ENCODE results near the gene RNF187.

The RNF187 gene

GRCh38 chr1:228510101-228510802 lies 23.1 kb downstream of the RNF187 start:
- no peak overlapping the region for H3K4me3 ChIP-seq (ENCODE audit: low read depth, low read length)
- no peak for DNase-seq (ENCODE audit: low read depth)
- TF ChIP-seq, protein P1, sequence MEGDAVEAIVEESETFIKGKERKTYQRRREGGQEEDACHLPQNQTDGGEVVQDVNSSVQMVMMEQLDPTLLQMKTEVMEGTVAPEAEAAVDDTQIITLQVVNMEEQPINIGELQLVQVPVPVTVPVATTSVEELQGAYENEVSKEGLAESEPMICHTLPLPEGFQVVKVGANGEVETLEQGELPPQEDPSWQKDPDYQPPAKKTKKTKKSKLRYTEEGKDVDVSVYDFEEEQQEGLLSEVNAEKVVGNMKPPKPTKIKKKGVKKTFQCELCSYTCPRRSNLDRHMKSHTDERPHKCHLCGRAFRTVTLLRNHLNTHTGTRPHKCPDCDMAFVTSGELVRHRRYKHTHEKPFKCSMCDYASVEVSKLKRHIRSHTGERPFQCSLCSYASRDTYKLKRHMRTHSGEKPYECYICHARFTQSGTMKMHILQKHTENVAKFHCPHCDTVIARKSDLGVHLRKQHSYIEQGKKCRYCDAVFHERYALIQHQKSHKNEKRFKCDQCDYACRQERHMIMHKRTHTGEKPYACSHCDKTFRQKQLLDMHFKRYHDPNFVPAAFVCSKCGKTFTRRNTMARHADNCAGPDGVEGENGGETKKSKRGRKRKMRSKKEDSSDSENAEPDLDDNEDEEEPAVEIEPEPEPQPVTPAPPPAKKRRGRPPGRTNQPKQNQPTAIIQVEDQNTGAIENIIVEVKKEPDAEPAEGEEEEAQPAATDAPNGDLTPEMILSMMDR (IDR thresholded peaks at IDR 0.05; ENCODE audit: control insufficient read depth, extremely low read depth, insufficient read depth) = no peak

- TF ChIP-seq, protein P1 (IDR thresholded peaks at IDR 0.05; ENCODE audit: control insufficient read depth, extremely low read depth, insufficient read depth) = no peak
- H3K4me3 ChIP-seq (ENCODE audit: low read depth, low read length) = no peak overlapping the region
- DNase-seq (ENCODE audit: low read depth) = no peak
Observed at GRCh38 chr1:228510803-228511413, 23.7 kb downstream of the RNF187 start.

GRCh38 chr1:228511546-228512445 lies 24.6 kb downstream of the RNF187 start:
- no peak overlapping the region for H3K4me3 ChIP-seq (ENCODE audit: low read depth, low read length)
- no peak for DNase-seq (ENCODE audit: low read depth)
- TF ChIP-seq, protein P1 (IDR thresholded peaks at IDR 0.05; ENCODE audit: control insufficient read depth, extremely low read depth, insufficient read depth) = no peak

DNA sequence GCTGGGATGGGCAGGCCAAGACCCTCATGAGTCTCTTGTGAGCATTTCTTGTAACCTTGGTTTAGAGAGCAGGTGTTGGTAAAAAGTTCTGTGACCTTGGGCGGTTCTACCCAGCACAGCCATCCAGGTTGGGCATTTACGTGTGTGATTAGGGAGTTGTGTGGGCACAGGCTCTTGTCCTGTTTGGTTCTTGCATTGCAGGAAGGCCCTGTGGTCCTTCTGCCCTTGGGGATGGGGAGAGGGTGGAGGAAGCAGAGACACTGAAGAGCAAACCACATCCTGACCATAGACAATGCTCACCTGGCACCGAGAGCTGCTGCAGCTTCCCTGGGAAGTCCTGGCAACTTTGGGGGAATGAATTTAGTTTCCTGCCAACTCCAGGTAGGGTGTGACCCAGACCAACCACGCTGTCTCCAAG lies 25.6 kb downstream of the RNF187 start:
- TF ChIP-seq, protein P1 (IDR thresholded peaks at IDR 0.05; ENCODE audit: control insufficient read depth, extremely low read depth, insufficient read depth) = no peak
- no peak overlapping the region for H3K4me3 ChIP-seq (ENCODE audit: low read depth, low read length)
- DNase-seq (ENCODE audit: low read depth) = no peak

DNA sequence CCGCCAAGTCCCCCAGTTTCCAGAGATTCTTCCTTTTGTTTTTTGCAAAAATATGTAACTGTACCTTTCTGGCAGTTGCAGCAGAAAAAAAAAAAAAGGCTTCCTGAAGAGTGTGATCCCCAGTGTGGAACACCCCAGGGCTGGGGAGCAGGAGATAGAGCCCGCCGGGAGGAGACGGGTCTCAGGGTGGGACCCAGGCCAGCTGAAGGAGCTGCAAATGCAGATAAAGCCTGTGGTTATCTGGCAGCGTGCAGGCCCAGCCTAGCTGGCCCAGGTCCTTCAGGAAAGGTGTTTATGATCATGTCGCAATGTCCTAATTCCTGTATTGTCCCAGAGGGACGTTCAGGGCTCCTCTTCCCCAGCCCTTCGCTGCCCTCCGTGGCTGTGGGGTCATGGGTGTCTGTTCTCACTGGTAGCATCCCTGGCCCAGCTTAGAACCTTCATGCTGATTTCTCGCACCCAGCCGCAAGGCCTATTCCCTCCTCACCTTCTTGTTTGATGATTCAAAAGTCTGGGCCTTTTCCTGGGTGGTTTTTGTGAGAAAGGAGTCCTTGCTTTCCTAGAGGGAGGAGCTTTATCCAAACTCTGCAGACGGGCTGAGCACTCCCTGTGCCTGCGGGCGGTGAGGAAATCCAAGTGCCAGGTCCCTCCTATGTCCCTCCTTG lies 26.2 kb downstream of the RNF187 start:
- DNase-seq (ENCODE audit: low read depth) = no peak
- TF ChIP-seq, protein P1 (IDR thresholded peaks at IDR 0.05; ENCODE audit: control insufficient read depth, extremely low read depth, insufficient read depth) = no peak
- no peak overlapping the region for H3K4me3 ChIP-seq (ENCODE audit: low read depth, low read length)

DNA sequence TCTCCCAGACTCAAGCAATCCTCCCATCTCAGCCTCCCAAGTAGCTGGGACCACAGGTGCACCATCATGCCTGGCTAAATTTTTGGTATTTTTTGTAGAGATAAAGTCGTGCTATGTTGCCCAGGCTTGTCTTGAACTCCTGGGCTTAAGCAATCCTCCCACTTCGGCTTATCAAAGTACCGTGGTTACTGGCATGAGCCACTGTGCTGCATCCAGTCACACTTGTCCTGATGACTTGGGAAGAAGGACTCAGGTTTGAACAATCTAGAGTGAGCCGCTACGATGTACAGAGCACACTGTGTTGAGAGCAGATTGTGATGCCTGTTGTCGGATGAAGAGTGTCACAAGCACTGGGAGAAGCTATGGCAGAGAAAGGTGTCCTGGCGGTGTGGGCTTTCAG lies 27.2 kb downstream of the RNF187 start:
- TF ChIP-seq, protein P1 (IDR thresholded peaks at IDR 0.05; ENCODE audit: control insufficient read depth, extremely low read depth, insufficient read depth) = no peak
- DNase-seq (ENCODE audit: low read depth) = no peak
- no peak overlapping the region for H3K4me3 ChIP-seq (ENCODE audit: low read depth, low read length)
